Measurements from ENCODE around the gene C2CD2.

The C2CD2 gene

DNA sequence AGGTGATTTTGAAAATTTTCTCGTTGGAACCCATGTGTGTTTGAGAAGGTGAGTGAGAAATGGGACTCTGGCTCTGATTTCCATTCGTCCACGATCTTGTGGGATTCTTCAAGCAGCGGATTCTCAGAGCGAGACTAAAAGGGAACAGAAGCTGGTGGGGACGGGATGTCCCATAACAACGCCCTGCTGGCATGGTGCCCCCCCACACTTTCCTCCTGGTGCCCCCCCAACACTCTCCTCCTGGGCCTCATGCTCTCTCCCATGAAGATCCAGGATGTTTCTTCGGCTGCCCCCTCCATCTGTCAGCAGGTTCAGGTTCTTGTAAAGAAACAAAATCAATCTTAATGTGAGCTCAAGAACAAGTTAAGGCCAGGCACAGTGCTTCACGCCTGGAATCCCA is 103.7 kb downstream of the C2CD2 start:
- TF ChIP-seq CTCF (IDR thresholded peaks at IDR 0.05; ENCODE audit: insufficient read depth, low read length): no peak
- TF ChIP-seq REST (IDR thresholded peaks at IDR 0.05; ENCODE audit: insufficient replicate concordance, low read depth): no peak
- TF ChIP-seq GABPA (IDR thresholded peaks at IDR 0.05; ENCODE audit: low read depth): no peak
- no peak for TF ChIP-seq POLR2AphosphoS5 (IDR thresholded peaks at IDR 0.05; ENCODE audit: low read depth)
- no peak for TF ChIP-seq SPI1 (IDR thresholded peaks at IDR 0.05; ENCODE audit: borderline replicate concordance, low read depth)

DNA sequence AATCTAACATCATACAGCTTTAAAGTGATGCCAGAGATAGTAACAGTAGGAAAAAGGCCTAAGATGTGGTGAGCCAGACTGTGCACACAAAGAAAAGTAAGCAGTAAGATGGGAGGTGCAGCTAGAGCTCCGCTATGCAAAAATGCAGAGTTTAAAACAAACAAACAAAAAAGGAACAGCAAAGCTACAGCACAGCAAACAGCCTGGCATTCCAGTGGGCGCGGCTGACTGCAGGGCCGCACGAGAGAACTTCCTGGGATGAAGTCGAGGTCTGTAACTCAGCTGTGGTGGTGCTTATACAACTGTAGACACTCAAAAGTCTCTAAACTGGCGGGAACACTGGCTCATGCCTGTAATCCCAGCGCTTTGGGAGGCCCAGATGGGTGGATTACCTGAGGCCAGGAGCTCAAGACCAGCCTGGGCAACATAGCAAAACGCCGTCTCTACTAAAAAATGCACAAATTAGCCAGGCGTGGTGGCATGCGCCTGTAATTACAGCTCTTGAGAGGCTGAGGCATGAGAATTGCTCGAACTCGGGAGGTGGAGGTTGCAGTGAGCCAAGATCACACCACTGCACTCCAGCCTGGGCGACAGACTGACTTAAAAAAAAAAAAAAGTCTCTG is 104.7 kb downstream of the C2CD2 start:
- H3K4me3 ChIP-seq (replicated peaks; ENCODE audit: insufficient read depth, low read length): no peak overlapping the region
- H3K27me3 ChIP-seq (ENCODE audit: insufficient read depth, poor library complexity, severe bottlenecking): no peaks in the 10 kb centered on the region
- no peak overlapping the region for H3K27ac ChIP-seq (replicated peaks)
- no peak for TF ChIP-seq GABPA (IDR thresholded peaks at IDR 0.05; ENCODE audit: low read depth)
- TF ChIP-seq POLR2AphosphoS5 (IDR thresholded peaks at IDR 0.05; ENCODE audit: low read depth): no peak
- no peak for TF ChIP-seq CTCF (IDR thresholded peaks at IDR 0.05; ENCODE audit: insufficient read depth, low read length)
- TF ChIP-seq REST (IDR thresholded peaks at IDR 0.05; ENCODE audit: insufficient replicate concordance, low read depth): no peak
- TF ChIP-seq SPI1 (IDR thresholded peaks at IDR 0.05; ENCODE audit: borderline replicate concordance, low read depth): no peak
- DNase-seq (ENCODE audit: low read depth in 1 of 2, low spot score in 1 of 2): no peak

More for the DNA sequence above, 103.7 kb downstream of the C2CD2 start:
- no peak for DNase-seq (ENCODE audit: low read depth in 1 of 2, low spot score in 1 of 2)
- H3K27ac ChIP-seq (replicated peaks): no peak overlapping the region
- H3K4me3 ChIP-seq (replicated peaks; ENCODE audit: insufficient read depth, low read length): no peak overlapping the region
- H3K27me3 ChIP-seq (ENCODE audit: insufficient read depth, poor library complexity, severe bottlenecking): no peaks in the 10 kb centered on the region

- TF ChIP-seq SPI1 (IDR thresholded peaks at IDR 0.05; ENCODE audit: borderline replicate concordance, low read depth): no peak
- TF ChIP-seq REST (IDR thresholded peaks at IDR 0.05; ENCODE audit: insufficient replicate concordance, low read depth): no peak
- no peak for TF ChIP-seq POLR2AphosphoS5 (IDR thresholded peaks at IDR 0.05; ENCODE audit: low read depth)
- TF ChIP-seq CTCF (IDR thresholded peaks at IDR 0.05; ENCODE audit: insufficient read depth, low read length): no peak
- no peak for TF ChIP-seq GABPA (IDR thresholded peaks at IDR 0.05; ENCODE audit: low read depth)
- Histone ChIP-seq H3K27ac (replicated peaks) (no peak overlapping the region), H3K4me3 (replicated peaks; ENCODE audit: insufficient read depth, low read length) (no peak overlapping the region), H3K27me3 (ENCODE audit: insufficient read depth, poor library complexity, severe bottlenecking) (no peaks in the 10 kb centered on the region)
- no peak for DNase-seq (ENCODE audit: low read depth in 1 of 2, low spot score in 1 of 2)
These were observed 105.3 kb downstream of the C2CD2 start for GRCh38 chr21:41848533-41848932.
